CD14-positive monocyte (primary cell): ENCODE results near the gene SIAH1. TPM values are rescaled to one million over a fixed set of nuclear protein-coding genes. Genes with fewer than 3 reads are reported as not detected.

ENCODE experiments used
- DNase-seq, 3 donors: peaks; one replicate each; pipeline ENCODE4 v3.0.0-alpha.2; 2011 to 2022
- H2AFZ ChIP-seq: 2 replicates; pipeline ENCODE4 v1.6.0; 2012; ENCODE audit warnings: mild to moderate bottlenecking, low read depth, low read length, inconsistent platforms; ENCODE audit not compliant: insufficient read depth, poor library complexity, severe bottlenecking
- H3K27ac ChIP-seq, 2 donors: 1 replicate in 1 of 2; 2 replicates in 1 of 2; pipeline ENCODE4 v1.5.1; 2012 to 2013; ENCODE audit warnings: low read length in 2 of 2, control low read depth in 1 of 2, inconsistent platforms in 1 of 2, low read depth in 1 of 2, mild to moderate bottlenecking in 1 of 2
- H3K27me3 ChIP-seq, 2 donors: one replicate each; pipeline versions ENCODE4 v1.6.0 to v1.6.1; 2011 to 2013; ENCODE audit warnings: low read length in 2 of 2; ENCODE audit not compliant: control insufficient read depth in 2 of 2, insufficient read depth in 2 of 2
- H3K36me3 ChIP-seq, 2 donors: replicated peaks in 1 of 2; 1 replicate in 1 of 2; 2 replicates in 1 of 2; pipeline versions ENCODE4 v1.5.1 to v1.6.1; 2012 to 2013; ENCODE audit warnings: low read length in 2 of 2, control low read depth in 1 of 2, inconsistent platforms in 1 of 2, mild to moderate bottlenecking in 1 of 2; ENCODE audit not compliant: insufficient read depth in 2 of 2, control insufficient read depth in 1 of 2
- H3K4me1 ChIP-seq, 2 donors: 1 replicate in 1 of 2; 2 replicates in 1 of 2; pipeline versions ENCODE4 v1.5.1 to v1.6.1; 2012 to 2013; ENCODE audit warnings: low read length in 2 of 2, control low read depth in 1 of 2, inconsistent platforms in 1 of 2, mild to moderate bottlenecking in 1 of 2, moderate library complexity in 1 of 2; ENCODE audit not compliant: insufficient read depth in 2 of 2, control insufficient read depth in 1 of 2
- H3K4me2 ChIP-seq: replicated peaks from 2 replicates; pipeline ENCODE3; 2012; ENCODE audit warnings: low read length, moderate library complexity, mild to moderate bottlenecking; ENCODE audit not compliant: poor library complexity, severe bottlenecking; ENCODE audit errors: extremely low read depth
- H3K4me3 ChIP-seq, 3 experiments: fragments of 200-600 bp in 1 of 3; sonication (generic) in 1 of 3; replicated peaks in 1 of 3; 1 replicate in 2 of 3; 2 replicates in 1 of 3; pipeline ENCODE4 v1.5.1; 2011 to 2013; ENCODE audit warnings: low read length in 3 of 3, mild to moderate bottlenecking in 3 of 3, control low read depth in 2 of 3, low read depth in 2 of 3, inconsistent platforms in 1 of 3, moderate library complexity in 1 of 3
- H3K79me2 ChIP-seq: 2 replicates; pipeline ENCODE4 v1.6.0; 2012; ENCODE audit warnings: mild to moderate bottlenecking, control low read depth, inconsistent platforms, low read length, moderate library complexity; ENCODE audit not compliant: insufficient read depth
- H3K9ac ChIP-seq: 2 replicates; pipeline ENCODE4 v1.6.0; 2017; ENCODE audit warnings: low read length, mild to moderate bottlenecking; ENCODE audit not compliant: insufficient read depth, poor library complexity, severe bottlenecking
- H3K9me3 ChIP-seq, 2 donors: replicated peaks in 1 of 2; 1 replicate in 1 of 2; 2 replicates in 1 of 2; pipeline versions ENCODE4 v1.5.1 to v1.6.1; 2012 to 2013; ENCODE audit warnings: low read length in 2 of 2, control low read depth in 1 of 2; ENCODE audit not compliant: control insufficient read depth in 1 of 2, insufficient read depth in 1 of 2
- H4K20me1 ChIP-seq: 2 replicates; pipeline ENCODE4 v1.6.0; 2012; ENCODE audit warnings: mild to moderate bottlenecking, low read length, control low read depth, moderate library complexity; ENCODE audit not compliant: insufficient read depth
- H3K27ac Mint-ChIP-seq, 7 donors: one replicate each; pipeline ENCODE4 v1.8.0; 2020; ENCODE audit warnings: mild to moderate bottlenecking in 7 of 7, mixed read lengths in 7 of 7, moderate library complexity in 6 of 7, inconsistent platforms in 2 of 7
- H3K27me3 Mint-ChIP-seq, 3 donors: one replicate each; pipeline ENCODE4 v1.8.0; 2021 to 2022; ENCODE audit warnings: low read depth in 3 of 3, mild to moderate bottlenecking in 3 of 3, mixed read lengths in 3 of 3, moderate library complexity in 3 of 3, inconsistent platforms in 1 of 3
- H3K36me3 Mint-ChIP-seq, 2 donors: one replicate each; pipeline ENCODE4 v1.8.0; 2020; ENCODE audit warnings: mixed read lengths in 2 of 2, inconsistent platforms in 1 of 2, mild to moderate bottlenecking in 1 of 2
- H3K4me1 Mint-ChIP-seq: one replicate; pipeline ENCODE4 v1.8.0; 2020; ENCODE audit warnings: mild to moderate bottlenecking, mixed read lengths
- H3K4me3 Mint-ChIP-seq, 2 donors: one replicate each; pipeline ENCODE4 v1.8.0; 2020; ENCODE audit warnings: mild to moderate bottlenecking in 2 of 2, mixed read lengths in 2 of 2, moderate library complexity in 1 of 2
- H3K9me3 Mint-ChIP-seq, 7 donors: one replicate each; pipeline ENCODE4 v1.8.0; 2020 to 2022; ENCODE audit warnings: mixed read lengths in 7 of 7, mild to moderate bottlenecking in 6 of 7, moderate library complexity in 6 of 7, inconsistent platforms in 2 of 7
- WGBS: methylation state at CpG from one replicate; pipeline ENCODE4 v1.1.5; 2013; ENCODE audit warnings: missing lambda C conversion rate; ENCODE audit not compliant: insufficient coverage; 5-methylcytosine and 5-hydroxymethylcytosine counted together
- intact Hi-C, 2 donors: fragments of 100-400 bp; cut with micrococcal nuclease; formaldehyde crosslinking; loops; one replicate each; pipeline versions ENCODE4 v1.15.0 to v1.15.1; 2023
- polyA plus RNA-seq, 3 donors: library from polyadenylated mRNA; depleted of rRNA in 1 of 3; unstranded in 2 of 3; stranded (reverse) in 1 of 3; fragments of 300-500 nt in 2 of 3; fragments of >200 nt in 1 of 3; fragmentation: Illumina TruSeq in 2 of 3; gene quantifications; 1 replicate in 2 of 3; 2 replicates in 1 of 3; pipeline ENCODE4 v1.2.3, GENCODE V29; 2012 to 2021
- TF ChIP-seq, protein P1 (sequence below): fragments of 200-600 bp; IDR thresholded peaks from one replicate; pipeline ENCODE4 v1.8.0; 2022; ENCODE audit warnings: antibody characterized with exemption, mild to moderate bottlenecking

SIAH1 gene
- polyA plus RNA-seq, 3 donors: 4.9 to 11.8 (median 5.6) TPM

DNA sequence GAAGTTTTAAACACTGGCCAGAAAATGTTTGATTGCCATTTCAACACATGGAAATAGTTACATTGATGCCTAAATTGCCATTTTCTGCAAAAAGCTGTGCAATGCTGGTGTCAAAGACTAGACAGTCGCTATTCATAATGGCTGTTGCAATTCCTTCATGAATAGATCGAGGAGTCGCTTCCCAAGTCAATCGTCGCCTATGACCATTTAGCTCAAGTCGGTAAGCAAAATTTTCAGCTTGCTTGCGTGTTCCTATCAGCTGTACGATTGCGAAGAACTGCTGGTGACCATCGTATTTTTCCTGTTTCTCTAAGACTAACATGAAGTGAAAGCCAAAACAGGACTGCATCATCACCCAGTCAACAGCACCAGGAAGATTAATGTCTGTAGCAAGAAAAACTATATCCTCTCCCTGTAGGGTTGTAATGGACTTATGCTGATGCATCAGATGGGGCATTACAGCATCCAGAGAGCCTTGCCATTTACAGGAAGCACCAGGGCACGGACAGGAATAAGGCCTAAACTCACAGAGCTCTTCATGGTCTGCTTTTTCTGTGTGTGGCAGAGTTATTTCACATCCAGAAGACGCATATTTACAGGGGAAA is 23.6 kb downstream of the SIAH1 start:
- H3K27me3 Mint-ChIP-seq: no peaks in the 10 kb centered on the region
- peak overlapping the region in 4 of 7 donors; percentile 23 to 87 (median 54) for H3K27ac Mint-ChIP-seq
- Histone ChIP-seq H3K9me3 (no peaks in the 10 kb centered on the region), H3K79me2 (peaks cover 96% of the 10 kb centered on the region), H3K27ac (peak overlapping the region in 1 of 2 donors; percentile 66), H3K27me3 (no peaks in the 10 kb centered on the region), H3K4me2 (no peak overlapping the region), H4K20me1 (peaks cover 91% of the 10 kb centered on the region), H3K9ac (no peak overlapping the region), H3K4me3 (no peak overlapping the region), H3K4me1 (peaks cover 15 to 21% of the 10 kb centered on the region in 2 donors), H2AFZ (no peak overlapping the region), H3K36me3 (peaks cover 19 to 39% of the 10 kb centered on the region in 2 donors)
- H3K9me3 Mint-ChIP-seq: no peaks in the 10 kb centered on the region
- peak; percentile 17 to 34 (median 18) for DNase-seq
- TF ChIP-seq, protein P1, sequence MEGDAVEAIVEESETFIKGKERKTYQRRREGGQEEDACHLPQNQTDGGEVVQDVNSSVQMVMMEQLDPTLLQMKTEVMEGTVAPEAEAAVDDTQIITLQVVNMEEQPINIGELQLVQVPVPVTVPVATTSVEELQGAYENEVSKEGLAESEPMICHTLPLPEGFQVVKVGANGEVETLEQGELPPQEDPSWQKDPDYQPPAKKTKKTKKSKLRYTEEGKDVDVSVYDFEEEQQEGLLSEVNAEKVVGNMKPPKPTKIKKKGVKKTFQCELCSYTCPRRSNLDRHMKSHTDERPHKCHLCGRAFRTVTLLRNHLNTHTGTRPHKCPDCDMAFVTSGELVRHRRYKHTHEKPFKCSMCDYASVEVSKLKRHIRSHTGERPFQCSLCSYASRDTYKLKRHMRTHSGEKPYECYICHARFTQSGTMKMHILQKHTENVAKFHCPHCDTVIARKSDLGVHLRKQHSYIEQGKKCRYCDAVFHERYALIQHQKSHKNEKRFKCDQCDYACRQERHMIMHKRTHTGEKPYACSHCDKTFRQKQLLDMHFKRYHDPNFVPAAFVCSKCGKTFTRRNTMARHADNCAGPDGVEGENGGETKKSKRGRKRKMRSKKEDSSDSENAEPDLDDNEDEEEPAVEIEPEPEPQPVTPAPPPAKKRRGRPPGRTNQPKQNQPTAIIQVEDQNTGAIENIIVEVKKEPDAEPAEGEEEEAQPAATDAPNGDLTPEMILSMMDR: no peak
- peaks cover 23 to 40% of the 10 kb centered on the region in 2 donors for H3K36me3 Mint-ChIP-seq
- WGBS: 80% methylated on average over 9 of the region's 12 CpGs
- peaks cover 27% of the 10 kb centered on the region for H3K4me1 Mint-ChIP-seq
- intact Hi-C loops: no loop called here
- H3K4me3 Mint-ChIP-seq: no peak overlapping the region

DNA sequence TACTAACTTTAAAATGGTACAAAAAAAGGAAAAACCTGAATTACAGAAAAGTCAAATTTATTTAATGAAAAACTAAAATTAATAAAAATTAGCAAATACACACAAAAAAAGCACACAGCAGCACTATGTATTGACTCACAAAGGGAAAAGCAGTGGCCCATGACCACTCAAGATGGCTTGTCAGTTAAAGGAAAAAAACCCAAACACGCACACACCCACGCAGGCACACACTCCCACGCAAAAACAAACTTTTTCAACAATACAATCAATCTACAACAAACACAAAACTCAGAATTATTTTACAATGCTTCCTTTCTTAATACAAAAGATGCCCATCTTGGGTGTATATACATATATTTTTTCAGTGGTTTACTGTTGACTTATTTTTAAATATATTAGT is 24.2 kb downstream of the SIAH1 start:
- no peak overlapping the region for H2AFZ ChIP-seq
- peak overlapping the region in 1 of 2 donors; percentile 66 for H3K27ac ChIP-seq
- no peaks in the 10 kb centered on the region for H3K27me3 Mint-ChIP-seq
- TF ChIP-seq, protein P1: no peak
- peaks cover 11 to 16% of the 10 kb centered on the region in 2 donors for H3K4me1 ChIP-seq
- H3K36me3 ChIP-seq: peaks cover 19 to 45% of the 10 kb centered on the region in 2 donors
- H4K20me1 ChIP-seq: peaks cover 90% of the 10 kb centered on the region
- no peak for DNase-seq
- H3K36me3 Mint-ChIP-seq: peaks cover 26 to 40% of the 10 kb centered on the region in 2 donors
- H3K4me2 ChIP-seq: no peak overlapping the region
- peaks cover 97% of the 10 kb centered on the region for H3K79me2 ChIP-seq
- no peak overlapping the region for H3K4me3 ChIP-seq
- no peak overlapping the region for H3K4me3 Mint-ChIP-seq
- H3K9me3 ChIP-seq: no peaks in the 10 kb centered on the region
- intact Hi-C loops: no loop called here
- no CpG with 5 or more reads among the region's 3 CpGs for WGBS
- H3K9me3 Mint-ChIP-seq: no peaks in the 10 kb centered on the region
- peaks cover 26% of the 10 kb centered on the region for H3K4me1 Mint-ChIP-seq
- H3K9ac ChIP-seq: no peak overlapping the region
- peak overlapping the region in 1 of 7 donors; percentile 48 for H3K27ac Mint-ChIP-seq
- no peaks in the 10 kb centered on the region for H3K27me3 ChIP-seq
